Activated effector memory CD4-positive, alpha-beta T cell treated with Interleukin-2 at 50 U/mL for 16 hours (primary cell): Measurements from ENCODE around the gene SLC2A9.
"Not testable (repeated sequence)": the region's sequence is repeated elsewhere in the genome, so short reads cannot be mapped to it uniquely, and the experiment has no call there.

Experiments
- DNase-seq: peaks from one replicate; pipeline ENCODE4 v3.0.0-alpha.2; 2020

Gene SLC2A9

DNA sequence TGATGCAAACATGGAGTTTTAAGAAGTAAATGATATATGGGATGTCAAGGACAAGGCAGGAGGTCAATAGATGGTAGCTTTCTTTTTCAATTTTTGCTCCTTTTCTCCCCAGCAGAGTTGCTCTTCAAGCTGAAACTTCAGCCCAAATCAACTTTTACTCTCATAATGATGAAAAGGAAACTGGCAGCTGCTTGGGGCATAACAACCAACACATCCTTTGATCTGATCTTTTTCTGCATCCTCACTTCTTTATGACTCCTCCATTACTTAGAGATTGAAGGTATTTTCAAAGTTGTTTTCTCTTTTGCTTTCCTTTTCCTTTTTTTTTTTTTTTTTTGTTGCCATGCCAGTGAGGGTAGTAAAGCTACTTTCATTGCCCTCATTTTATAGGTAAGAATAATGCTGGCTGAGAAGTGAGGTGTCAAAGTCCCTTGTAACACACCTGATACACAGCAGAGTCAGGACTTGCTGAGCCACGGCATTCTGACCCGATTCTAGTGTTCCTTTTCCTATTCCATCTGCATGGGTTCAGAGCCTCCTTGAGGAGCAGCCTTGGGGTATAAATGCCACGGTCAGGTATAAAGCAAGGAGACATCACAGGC is 26.9 kb downstream of the SLC2A9 start:
- DNase-seq, result no peak

DNA sequence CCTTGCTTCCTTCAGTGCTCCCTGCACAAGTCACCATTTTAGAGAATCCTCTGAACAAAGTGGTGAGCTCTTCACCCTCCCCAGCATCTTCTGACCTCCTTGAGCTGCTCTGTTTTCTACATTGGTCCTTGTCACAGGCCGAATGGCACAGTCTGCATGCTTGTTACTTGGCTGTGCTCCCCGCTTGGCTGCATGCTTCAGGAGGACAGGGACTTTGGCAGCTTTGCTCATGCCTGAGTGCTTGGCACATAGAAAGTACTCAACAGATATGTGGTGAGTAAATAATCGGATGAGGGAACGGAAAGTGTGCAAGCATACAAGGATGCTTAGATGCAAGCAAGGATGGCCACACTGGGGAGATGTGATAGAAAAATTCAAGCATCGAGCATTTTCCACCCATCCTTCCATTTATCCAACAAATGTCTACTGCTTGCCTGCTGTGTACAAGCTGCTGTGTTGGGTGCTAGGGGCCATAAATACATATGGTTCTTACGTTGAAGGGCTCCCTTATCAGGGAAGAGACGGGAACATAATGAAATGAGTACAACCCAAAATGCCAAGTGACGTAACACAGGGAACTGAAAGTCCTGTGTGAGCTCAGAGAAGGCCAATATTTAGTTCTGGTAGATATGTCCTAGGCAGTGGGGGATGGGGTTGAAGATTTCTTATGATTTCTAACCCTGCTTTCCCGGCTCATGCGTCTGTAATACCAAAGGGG is 31.2 kb downstream of the SLC2A9 start:
- no peak for DNase-seq

GRCh38 chr4:9988933-9989332 is 32.4 kb downstream of the SLC2A9 start:
- DNase-seq, result no peak

DNA sequence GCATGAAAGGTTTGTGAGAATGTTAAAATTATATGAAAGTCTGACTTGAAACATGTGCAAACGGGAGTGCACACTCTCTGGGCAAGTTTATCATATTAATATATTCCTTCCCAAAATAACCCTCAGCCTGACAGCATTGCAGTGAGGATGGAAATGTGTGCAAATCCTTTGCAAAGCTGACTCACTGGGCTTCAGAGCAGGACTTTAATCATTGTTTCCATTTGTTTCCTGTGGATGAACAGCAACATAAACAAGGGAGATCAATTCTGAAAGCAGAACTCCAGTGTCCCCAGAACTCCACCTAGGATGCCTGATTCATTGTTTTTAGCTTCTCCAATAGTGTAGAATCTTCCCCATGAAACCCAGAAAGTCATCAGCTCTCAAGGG is 32.9 kb downstream of the SLC2A9 start:
- DNase-seq, result no peak

- DNase-seq, result no peak
These were observed 33.4 kb downstream of the SLC2A9 start for GRCh38 chr4:9987749-9988362.

DNA sequence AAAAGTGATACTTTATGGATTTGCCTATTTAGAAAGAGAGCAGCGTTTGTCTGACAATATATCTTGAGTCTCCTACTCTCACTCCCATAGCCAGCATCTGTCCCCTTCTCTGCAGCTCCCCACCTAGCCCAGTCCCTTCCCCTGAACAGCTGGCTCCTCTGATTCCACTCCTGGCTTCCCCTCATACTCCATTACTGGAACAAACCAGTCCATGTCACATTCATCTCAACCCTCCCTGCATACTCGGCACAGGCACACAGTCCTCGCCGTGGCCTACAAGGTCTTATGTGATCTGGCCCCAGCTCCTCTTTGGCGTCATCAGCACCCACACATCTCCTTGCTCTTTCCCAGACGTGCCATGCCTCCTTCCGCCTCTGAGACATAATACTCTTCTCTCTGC is 36.7 kb downstream of the SLC2A9 start:
- no peak for DNase-seq

DNA sequence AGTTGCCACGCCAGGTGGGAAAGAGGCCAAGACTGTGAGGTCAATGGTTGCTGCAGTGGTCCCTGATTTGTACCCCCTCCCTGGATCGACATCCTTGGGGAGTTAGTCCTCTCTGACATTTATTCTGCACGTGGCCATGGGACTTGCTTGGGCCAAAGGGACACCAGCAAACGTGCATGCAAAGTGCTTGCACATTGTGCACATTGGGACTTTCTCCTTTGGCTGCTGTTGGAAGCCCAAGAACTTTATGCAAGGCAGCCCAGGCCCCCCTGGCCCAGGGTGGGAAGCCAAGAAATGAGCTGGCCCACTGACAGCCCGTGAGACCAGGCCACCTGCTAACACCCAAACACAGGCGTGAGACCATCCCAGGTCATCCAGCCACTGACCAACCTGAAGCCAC is 38.1 kb downstream of the SLC2A9 start:
- no peak for DNase-seq

DNA sequence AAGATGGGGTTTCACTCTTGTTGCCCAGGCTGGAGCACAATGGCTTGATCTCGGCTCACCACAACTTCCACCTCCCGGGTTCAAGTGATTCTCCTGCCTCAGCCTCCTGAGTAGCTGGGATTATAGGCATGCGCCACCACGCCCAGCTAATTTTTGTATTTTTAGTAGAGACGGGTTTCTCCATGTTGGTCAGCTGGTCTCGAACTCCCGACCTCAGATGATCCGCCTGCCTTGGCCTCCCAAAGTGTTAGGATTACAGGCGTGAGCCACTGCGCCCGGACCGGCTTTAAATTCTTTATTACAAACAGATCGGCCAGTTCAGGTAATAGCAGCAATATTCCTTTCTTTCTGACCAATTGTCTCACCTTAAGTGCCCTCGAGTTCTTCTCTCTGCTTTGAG is 39.4 kb downstream of the SLC2A9 start:
- not testable (repeated sequence) for DNase-seq

DNA sequence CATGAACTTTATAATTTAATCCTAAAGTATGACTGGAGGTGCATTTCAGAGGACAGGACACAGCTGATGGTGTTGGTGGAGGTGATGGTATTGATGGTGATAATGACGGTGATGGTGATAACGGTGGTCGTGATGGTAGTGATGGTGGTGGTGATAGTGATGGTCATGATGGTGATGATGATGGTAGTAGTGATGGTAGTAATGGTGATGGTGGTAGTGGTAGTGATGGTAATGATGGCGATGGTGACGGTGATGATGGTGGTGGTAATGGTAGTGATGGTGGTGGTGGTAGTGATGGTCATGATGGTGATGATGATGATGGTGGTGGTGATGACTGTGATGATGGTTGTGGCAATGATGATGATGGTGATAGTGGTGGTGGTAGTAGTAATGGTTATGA is 40.4 kb downstream of the SLC2A9 start:
- no peak for DNase-seq

GRCh38 chr4:9979101-9979701 is 42.1 kb downstream of the SLC2A9 start:
- DNase-seq, result no peak

GRCh38 chr4:9977518-9978031 is 43.7 kb downstream of the SLC2A9 start:
- no peak for DNase-seq

DNA sequence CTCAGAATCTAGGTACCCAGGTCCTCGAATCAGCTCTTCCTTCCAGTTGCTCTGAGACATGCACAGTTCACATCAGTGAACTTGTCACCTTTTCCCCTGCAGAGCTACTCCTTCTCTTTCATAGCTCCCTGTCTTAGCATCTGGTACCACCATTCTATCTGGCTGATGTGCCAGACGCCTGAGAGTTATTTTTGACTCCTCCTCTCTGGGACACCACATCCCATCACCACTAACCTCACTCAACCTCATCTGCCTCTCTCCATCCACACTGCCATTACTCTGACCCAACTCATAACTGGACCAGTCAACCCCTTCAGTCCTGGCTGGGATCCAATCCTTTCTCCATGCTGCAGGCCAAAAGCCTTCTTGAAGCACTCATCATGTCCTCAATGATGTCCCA is 44.5 kb downstream of the SLC2A9 start:
- DNase-seq, result no peak

- no peak for DNase-seq
These were observed 45.0 kb downstream of the SLC2A9 start for GRCh38 chr4:9976293-9976692.

DNA sequence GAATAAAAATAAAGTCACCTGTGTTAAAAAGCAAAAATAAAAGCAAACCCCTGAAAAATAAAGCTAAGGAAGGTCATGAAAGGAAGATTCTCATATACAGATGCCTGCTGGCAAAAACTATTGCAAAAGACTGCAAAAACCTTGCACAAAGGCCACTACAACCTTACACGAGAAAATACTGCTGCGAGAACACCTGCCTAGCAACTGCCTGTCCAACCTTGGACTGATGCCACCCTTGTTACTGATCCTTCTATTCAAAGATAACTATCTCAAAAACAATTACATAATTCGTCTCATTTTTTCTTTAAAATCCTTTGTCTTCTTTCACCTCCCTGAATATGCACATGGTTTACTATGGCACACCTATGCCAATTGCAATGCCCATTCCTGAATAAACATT is 49.6 kb downstream of the SLC2A9 start:
- no peak for DNase-seq

DNA sequence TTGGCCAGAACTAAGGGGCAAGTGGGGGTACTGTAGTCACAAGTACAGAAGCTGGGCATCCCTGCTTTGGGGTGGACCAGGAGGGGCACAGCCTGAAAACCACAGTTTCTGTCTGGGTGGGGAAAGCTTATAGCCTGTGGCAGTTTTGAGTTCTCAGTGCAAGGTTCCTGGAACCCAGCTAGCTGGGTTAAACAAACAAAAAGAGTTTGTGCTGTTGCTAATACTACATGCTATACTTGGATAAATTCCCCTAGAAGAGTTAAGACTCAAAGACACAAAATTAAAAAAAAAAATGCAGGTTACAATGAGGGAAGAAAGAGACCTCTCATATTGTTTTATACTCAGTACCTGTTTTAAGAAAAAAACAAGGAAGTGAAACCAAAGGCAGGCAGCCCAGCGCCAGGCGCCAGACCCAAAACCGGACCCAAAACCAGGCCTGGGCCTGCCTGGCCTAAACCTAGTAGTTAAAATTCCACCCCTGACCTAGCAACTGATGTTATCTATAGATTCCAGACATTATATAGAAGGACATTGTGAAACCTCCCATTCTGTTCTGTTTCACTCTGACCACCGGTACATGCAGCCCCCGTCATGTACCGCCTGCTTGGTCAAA is 50.8 kb downstream of the SLC2A9 start:
- DNase-seq, result no peak

DNA sequence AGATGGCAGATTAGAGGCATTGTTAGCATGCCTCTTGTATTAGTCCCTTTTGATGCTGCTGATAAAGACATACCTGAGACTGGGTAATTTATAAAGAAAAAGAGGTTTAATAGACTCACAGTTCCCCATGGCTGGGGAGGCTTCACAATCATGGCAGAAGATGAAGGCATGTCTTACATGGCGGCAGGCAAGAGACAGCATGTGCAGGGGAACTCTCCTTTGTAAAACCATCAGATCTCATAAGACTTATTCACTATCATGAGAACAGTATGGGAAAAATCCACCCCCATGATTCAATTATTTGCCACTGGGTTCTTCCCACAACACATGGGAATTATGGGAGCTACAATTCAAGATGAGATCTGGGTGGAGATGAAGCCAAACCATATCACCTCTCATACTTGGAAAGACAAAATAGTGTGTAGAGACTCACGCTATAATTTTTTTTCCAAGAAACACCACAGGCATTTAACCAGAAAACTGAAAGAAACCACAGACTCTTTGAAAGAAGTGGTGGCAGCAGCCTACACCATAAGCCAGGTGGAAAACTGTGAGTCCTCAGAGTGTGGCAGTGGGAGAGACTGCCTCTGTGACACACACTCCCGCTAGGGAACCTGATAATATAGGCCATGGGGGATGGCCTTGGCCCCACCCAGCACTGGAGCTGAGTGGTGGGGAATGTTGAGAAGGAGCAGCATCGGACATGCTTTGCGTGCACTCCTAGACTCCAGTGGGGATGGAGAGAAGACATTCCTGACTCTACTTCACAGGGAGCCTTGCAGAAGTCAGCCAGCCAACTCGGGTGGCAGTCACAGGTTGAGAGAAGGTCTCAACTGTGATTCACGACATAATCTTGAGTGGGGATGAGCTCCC is 51.5 kb downstream of the SLC2A9 start:
- DNase-seq, result no peak

GRCh38 chr4:9968472-9968871 is 52.8 kb downstream of the SLC2A9 start:
- no peak for DNase-seq

DNA sequence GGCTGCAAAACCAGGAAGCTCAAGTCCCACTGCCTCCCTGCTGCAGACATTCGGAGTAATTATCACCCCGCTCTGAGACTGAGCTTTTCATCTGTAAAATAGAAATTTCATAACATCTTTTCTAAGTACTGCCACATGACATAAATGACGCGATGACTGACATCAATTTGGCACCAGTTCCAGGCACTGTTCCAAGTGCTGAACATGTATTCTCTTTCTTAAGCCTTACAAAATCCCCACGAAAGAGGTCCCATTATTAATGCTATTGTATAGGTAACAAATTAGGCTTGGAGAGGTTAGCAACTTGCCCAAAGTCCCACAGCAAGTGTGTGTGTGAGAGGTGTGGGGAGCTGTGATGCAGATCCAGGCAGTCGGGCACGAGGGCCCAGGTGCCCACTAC is 56.4 kb downstream of the SLC2A9 start:
- DNase-seq, result no peak

DNA sequence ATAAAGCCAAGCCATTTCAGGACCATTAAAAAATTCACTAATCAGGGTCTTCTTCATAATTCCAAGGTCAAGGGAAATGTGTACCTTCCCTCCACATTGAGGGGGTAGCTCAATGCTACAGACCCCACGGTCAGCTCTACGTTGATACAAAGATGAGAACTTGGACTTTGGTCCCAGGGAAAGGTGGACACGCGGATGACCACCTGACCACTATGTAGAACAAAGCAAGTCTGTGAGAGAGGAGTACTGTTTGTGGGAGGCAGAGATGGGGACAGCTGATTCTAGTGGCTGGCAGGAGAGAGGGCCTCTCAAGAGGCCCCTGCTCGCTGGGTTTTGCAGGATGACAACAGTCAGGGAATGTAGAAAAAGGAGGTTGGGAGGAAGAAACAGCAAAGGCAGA is 58.0 kb downstream of the SLC2A9 start:
- DNase-seq, result no peak

GRCh38 chr4:9962611-9963314 is 58.5 kb downstream of the SLC2A9 start:
- DNase-seq, result no peak

DNA sequence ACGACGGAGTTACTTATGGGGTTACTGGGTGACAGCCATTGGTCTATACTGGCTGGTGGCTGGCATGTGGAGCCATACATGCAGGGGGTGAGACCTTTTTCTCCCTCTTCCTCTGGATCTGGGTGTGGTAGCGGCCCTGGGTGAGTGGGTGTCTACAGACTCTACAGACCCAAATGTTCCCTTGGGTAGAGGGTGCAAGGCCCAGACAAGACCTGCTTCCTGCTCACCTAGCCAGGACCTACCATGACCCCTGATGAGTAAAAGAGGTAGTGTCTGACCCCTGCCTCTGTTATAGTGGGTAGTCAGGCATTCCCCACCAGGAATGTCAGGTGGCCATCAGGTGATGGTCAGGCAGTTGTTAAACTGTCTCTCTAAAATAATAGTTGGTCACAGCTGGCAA is 66.8 kb downstream of the SLC2A9 start:
- DNase-seq, result no peak

GRCh38 chr4:9953089-9953488 is 68.2 kb downstream of the SLC2A9 start:
- DNase-seq, result no peak
